ENCODE measurements around the gene NCAM1. TPM values are rescaled to one million over a fixed set of nuclear protein-coding genes. Genes with fewer than 3 reads are reported as not detected.

Gene NCAM1
- polyA plus RNA-seq, 1 experiment, result 0.27 TPM

- Histone ChIP-seq H3K36me3 (ENCODE audit: control insufficient read depth, insufficient read depth, low read length) (no peaks in the 10 kb centered on the region), H3K4me3 (ENCODE audit: low read depth, low read length) (peak overlapping the region; percentile 39), H3K27me3 (ENCODE audit: control insufficient read depth, insufficient read depth, low read length) (peaks cover 18% of the 10 kb centered on the region)
- TF ChIP-seq CTCF (IDR thresholded peaks at IDR 0.05; ENCODE audit: insufficient read depth, low read depth, low read length), result no peak
- CTCF ChIA-PET, result no interaction called here
- no peak for DNase-seq (ENCODE audit: low read depth)
- POLR2A ChIA-PET, result no interaction called here
Observed at GRCh38 chr11:112962579-112963367, 1.6 kb downstream of the NCAM1 start.

GRCh38 chr11:112963368-112963955, 2.2 kb downstream of the NCAM1 start:
- peak overlapping the region; percentile 39 for H3K4me3 ChIP-seq (ENCODE audit: low read depth, low read length)
- H3K27me3 ChIP-seq (ENCODE audit: control insufficient read depth, insufficient read depth, low read length), result peaks cover 18% of the 10 kb centered on the region
- DNase-seq (ENCODE audit: low read depth), result no peak
- no peak for TF ChIP-seq CTCF (IDR thresholded peaks at IDR 0.05; ENCODE audit: insufficient read depth, low read depth, low read length)
- H3K36me3 ChIP-seq (ENCODE audit: control insufficient read depth, insufficient read depth, low read length), result no peaks in the 10 kb centered on the region
- ChIA-PET POLR2A (no interaction called here), CTCF (no interaction called here)

GRCh38 chr11:112965656-112966055, 4.4 kb downstream of the NCAM1 start:
- no peak for DNase-seq (ENCODE audit: low read depth)
- no peak for TF ChIP-seq CTCF (IDR thresholded peaks at IDR 0.05; ENCODE audit: insufficient read depth, low read depth, low read length)
- Histone ChIP-seq H3K36me3 (ENCODE audit: control insufficient read depth, insufficient read depth, low read length) (no peaks in the 10 kb centered on the region), H3K4me3 (ENCODE audit: low read depth, low read length) (no peak overlapping the region), H3K27me3 (ENCODE audit: control insufficient read depth, insufficient read depth, low read length) (peaks cover 17% of the 10 kb centered on the region)
- POLR2A ChIA-PET, result no interaction called here
- CTCF ChIA-PET, result no interaction called here

GRCh38 chr11:112966561-112966960, 5.3 kb downstream of the NCAM1 start:
- DNase-seq (ENCODE audit: low read depth), result no peak
- ChIA-PET CTCF (interaction anchor here (0.6 kb wide), 1 partner anchor 841 kb away, joined by 3 read pairs; no protein-coding TSS in a partner anchor), POLR2A (no interaction called here)
- TF ChIP-seq CTCF (IDR thresholded peaks at IDR 0.05; ENCODE audit: insufficient read depth, low read depth, low read length), result no peak
- H3K36me3 ChIP-seq (ENCODE audit: control insufficient read depth, insufficient read depth, low read length), result no peaks in the 10 kb centered on the region
- no peak overlapping the region for H3K4me3 ChIP-seq (ENCODE audit: low read depth, low read length)
- H3K27me3 ChIP-seq (ENCODE audit: control insufficient read depth, insufficient read depth, low read length), result peaks cover 12% of the 10 kb centered on the region

GRCh38 chr11:112967082-112967481, 5.9 kb downstream of the NCAM1 start:
- ChIA-PET POLR2A (no interaction called here), CTCF (interaction anchor here (0.6 kb wide), 1 partner anchor 840 kb away, joined by 3 read pairs; no protein-coding TSS in a partner anchor)
- Histone ChIP-seq H3K4me3 (ENCODE audit: low read depth, low read length) (no peak overlapping the region), H3K27me3 (ENCODE audit: control insufficient read depth, insufficient read depth, low read length) (peaks cover 10% of the 10 kb centered on the region), H3K36me3 (ENCODE audit: control insufficient read depth, insufficient read depth, low read length) (no peaks in the 10 kb centered on the region)
- DNase-seq (ENCODE audit: low read depth), result no peak
- no peak for TF ChIP-seq CTCF (IDR thresholded peaks at IDR 0.05; ENCODE audit: insufficient read depth, low read depth, low read length)
